ENCODE data around the gene FBXO41.

The FBXO41 gene

DNA sequence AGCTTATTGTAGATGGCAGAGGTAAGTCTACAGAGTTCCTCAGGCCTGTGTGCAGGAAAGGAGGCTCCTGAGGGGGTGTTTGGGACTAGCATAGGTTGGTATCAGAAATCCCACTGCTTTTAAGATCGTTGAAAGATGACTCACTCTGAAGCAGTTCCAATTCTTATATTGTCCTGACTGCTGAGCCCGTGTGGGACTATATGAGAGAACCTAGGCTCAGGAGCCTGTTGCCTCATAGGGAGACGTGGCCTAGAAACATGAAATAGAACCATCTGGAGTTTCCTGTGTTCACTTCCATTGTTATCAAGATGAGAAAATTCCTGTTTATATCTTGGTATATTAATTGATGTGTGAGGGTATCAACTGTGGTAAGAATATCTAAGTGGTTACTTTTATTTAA lies 44.5 kb downstream of the FBXO41 start:
- DNase-seq, result no peak

DNA sequence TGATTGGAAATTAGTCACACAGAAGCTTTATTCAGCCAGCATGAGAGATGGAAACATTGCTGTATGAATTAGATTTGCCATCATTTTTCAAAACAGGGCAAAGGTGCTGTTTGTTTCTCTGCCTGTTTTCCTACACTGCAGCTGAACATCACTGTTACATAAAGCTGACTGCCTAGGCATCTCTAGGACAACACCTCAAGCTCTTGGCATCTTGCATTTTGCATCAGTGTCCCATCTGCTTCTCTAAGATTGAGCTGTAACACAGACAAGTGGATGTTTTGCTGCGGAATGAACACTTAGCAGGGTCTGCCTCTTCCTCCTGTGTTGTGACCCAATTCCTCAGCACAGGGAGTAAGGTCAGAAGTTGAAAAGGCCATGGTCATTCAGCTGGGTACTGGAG lies 45.3 kb downstream of the FBXO41 start:
- DNase-seq, result no peak

DNA sequence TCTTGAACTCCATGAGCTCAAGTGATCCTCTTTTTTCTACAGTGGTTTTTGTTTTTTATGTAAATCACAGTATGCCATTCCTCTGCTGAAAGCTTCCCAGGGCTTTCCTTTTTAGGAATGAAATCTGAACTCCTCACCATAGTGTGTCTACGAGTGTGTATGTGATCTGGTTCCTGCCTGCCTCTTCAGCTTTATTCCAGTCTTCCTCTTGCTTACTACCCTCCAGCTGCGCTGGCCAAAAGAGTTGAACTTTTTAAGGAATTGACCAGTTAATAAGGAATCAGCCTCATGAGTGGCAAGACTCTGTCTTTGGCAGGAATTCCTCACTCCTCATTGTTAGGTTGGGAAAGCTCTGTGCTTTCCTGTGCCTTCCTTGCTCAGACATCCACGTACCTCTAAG lies 46.1 kb downstream of the FBXO41 start:
- DNase-seq, result no peak

DNA sequence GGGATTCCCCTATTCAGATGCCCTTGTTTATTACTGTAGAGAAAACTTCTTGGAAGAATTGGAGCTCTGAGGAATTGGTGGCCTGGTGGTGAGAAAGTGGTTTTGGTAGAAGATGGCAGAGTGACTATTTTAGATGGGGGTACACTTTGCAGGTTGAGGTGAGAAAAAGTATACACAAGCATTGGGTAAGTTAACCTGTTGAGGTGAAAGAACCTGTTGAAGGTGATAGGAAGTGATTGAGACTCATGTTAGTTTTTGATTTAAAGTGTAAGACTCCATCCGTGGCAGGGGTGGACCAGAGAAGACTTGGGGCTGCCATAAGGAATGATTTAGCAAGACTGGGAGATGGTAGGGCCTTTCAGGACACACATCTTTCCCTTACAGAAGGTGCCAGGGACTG lies 47.1 kb downstream of the FBXO41 start:
- DNase-seq, result no peak

DNA sequence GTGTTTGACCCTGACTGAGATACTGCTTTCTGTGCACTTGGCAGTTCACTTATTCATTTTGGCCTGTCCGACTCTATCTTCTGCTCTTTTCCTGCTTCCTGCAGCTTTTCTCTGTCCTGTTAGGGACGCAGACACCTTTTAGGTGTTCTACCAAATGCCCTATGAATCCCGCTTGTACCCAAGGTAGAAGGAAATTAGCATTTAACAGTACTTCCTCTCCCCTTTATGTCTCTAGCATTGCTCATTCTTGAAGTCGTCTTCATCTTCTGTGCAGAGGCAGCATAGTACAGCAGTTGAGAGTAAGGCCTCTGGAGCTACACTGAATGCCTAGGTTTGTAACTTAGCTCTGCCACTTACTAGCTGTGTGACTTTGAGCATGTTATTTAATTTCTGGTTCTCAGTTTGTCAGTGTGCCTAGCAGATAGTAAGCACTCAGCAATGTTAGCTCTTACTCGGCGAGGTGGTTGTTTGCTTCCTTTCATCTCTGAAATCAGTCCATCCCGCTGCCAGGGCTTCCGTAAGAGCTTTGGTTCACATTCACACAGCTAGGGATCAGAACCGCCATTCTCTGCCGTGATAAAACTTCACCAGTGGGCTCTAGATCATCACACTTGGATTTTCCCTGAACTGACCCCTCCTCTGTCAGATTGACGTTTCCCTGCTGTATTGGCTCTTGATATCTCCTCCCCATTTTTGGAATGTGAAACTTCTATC lies 48.8 kb downstream of the FBXO41 start:
- DNase-seq, result peak in 1 of 5 experiments; percentile 46

DNA sequence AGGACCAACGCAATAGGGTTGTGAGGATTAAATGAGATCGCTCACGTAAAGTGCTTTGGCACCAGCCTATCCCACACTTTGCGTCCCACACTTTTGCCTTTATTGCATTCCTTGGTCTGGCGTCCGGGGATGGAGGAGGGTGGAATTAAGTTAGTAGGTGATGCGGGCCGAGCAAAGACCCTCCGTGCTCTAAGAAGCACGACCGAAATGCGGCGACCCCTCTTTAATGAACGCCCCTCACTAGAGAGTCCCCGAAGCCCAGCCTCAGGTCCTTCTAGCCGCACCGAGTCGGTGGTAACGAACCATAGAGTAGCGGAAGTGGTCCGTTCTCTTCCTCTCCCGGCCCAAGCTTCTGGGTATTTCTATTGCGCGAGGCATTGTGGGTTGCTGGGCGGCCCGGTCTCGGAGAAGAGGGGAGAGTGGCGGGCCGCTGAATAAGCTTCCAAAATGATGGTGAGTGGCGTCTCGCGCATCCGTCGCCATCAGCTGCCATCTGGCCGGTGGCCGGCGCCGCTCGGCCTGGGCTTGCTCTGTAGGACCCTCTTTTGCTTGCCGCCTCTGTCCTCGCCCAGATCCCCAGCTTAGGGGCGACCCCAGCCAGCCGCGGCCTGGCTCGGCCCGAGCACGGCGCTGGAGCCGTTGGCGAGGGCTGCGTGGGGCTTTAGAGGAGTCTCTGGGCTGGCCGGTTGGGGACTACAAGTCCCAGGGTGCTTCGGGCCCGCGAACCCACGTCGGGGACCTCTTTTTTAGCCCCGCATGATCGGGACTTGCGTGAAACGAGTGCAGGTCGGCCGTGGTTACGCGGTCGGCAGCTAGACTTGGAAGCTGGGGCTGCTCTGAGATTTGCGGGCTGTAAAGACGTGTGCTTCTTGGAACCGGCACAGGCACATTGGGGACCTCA lies 50.1 kb downstream of the FBXO41 start, which contains the start of gene CCT7:
CCT7 (plus strand) TSS at position 377 of the 901 bp plus-strand sequence; CDS start at position 448, 71 bp downstream.
- DNase-seq, result peak; percentile 67 to 94 (median 79)

DNA sequence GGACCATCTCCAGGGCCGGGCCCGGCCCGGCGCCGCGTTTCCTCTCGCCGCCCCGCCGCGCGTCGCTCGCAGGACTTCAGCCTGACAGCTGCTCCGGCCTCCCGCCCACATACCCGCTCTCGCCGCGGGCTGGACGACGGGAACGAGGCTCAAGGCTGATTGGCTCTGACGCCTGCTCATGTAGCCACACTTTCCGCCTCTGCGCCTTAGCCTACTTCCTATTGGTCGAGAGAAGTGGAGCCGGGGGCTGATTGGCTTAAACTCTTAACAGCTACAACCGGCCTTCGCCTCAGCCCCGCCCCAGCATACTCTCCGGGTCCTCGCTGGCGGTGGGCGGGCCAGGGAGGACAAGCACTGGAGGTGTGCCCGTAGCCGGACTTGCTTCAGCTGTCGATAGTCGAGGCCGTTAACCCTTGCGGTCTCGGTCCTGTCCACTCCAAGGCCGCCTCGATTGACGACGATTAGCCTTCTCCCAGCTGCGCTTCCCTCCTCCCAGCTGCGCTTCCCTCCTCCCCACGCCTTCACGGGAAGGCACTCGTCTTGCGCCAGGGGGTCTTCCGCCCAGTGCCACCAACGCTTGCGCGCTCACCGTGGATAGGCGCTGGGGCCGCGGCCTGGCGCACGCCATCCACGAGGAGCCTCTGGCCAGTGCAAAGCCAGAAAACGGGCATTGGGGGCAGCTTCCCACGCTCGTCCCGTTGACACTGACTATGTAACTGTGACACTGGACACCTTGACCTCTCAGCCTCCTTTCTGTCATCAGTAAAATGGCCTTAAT lies 50.9 kb downstream of the FBXO41 start, which contains the start of gene PRADC1:
PRADC1 (minus strand) TSS at position 86 of the 778 bp plus-strand sequence; CDS start at position 7, 79 bp downstream.
- DNase-seq, result peak; percentile 85 to 98 (median 92)

DNA sequence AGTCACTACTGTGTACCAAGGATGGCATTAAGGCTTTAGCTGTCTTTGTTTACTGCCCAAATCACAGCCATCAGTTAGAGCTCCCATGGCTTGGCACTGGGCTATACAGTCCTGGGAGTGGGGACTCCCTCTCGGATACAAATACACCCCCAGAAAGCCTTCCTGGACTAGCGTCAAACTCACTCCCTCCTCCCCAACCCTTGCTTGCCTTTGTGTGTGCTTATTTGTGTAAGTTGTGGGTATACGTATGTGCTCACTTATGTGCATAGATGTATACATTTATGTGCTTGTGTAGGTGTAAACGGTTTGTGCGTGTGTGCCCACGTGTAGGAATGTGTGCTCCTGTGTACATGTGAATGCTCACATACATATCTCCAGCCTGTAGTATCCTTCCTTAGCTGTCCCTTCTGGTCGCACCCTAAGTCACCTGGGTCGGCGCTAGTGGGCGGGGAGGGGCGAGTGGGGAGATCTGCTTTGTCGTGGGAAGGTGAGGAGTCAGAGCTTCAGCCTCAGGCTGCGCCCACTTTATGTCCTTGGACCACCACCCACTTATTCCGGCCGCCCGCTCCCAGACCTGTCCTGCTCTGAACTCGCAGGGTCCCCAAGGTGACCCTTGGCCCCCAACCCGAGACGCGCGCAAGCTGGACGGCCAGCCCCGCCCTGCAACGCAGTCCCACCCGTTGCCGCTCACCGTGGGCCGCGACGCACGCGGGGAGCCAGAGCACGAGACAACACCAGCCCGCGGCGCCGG lies 51.7 kb downstream of the FBXO41 start:
- peak in 2 of 5 experiments; percentile 14 to 52 for DNase-seq

DNA sequence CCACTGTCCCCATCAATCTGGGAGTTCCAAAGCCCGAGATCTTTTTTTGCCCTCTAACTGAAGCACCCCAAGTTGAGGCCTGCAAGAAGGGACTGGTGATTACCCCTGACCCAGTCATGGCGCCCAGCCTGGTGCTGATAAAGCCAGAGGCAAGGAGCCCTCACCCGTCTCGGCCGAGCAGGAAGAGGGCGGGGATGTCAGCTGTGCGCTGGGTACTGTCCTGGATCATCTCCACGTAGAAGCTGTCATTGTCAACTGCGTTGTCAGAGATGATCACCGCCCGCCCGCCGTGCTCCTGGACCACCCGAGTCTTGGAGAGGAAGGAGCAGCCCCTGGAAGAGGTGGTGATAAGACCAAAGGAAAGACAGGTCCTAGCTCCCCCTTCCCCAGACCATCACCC lies 55.6 kb downstream of the FBXO41 start:
- no peak for DNase-seq

DNA sequence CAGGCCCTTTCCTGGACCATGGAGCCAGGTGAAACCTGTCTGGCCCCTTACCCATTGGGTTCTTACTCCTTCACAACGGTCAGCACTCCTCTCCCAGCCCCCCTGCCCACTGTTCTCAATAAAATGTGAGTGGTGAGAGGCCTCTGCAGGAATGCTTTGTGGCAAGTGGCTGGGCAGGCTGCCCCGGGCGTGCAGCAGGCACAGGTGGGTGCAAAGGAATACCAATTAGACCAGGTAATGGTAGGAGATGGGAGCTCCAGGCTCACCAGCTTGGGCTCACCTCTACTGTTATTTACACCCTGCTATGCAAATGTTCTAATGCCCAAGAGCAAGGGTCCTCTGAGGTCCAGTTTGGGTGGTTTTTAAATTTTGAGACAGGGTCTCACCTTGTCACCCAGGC lies 57.2 kb downstream of the FBXO41 start:
- no peak for DNase-seq

DNA sequence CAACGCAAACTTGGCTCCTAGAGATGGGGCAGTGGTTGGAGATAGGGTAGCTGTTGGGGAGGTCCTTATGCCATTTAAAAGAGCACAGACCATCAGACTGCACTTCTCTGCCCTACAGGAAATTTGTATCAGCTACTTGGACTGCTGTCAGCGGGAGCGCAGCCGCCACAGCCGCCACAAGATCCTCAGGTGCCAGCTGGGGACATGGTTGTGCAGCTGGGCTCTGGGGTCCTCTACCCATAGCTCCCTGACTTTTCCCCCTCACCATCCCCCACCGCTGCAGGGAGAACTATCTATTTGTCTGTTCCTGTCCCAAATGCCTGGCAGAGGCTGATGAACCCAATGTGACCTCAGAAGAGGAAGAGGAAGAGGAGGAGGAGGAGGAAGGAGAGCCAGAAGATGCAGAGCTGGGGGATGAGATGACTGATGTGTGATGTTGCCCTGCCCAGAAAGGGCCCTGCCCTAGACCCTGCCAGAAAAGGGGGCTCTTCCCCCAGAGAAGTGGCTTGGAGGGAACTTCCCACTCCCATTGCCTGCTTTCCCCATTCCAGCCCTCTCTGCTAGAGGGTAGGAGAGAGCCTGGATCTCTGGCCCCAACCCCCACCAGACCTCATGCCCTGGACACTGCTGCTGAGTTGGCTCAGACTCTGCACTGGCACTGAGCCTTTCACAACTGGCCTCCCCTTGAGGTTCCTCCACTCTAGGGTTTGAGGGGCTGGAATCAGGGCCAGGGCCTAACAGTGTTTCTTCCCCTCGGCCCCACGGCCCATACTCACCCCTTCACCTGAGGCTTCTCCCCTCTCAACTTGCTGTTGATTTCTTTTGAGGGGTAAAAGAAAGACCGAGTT lies 58.5 kb downstream of the FBXO41 start:
- no peak for DNase-seq

DNA sequence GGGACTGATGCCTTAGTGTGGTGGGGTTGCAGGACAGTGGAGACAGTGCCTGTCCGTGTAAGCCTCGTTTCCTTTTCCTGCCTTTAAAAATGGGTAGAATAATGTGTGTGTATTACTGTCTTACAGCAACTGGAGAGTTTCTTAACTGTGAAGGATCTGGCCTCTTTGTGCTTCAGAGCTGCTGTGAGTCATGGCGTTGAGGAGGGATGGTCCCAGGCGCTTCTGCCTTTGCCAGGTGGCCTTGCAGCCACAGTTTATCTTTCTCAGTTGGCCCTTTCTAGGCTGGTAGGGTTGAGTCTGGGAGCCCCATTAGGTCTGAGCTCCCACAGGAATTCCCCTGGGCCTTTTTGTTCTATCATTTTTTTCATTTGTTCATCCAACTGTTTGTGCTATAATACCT lies 60.5 kb downstream of the FBXO41 start:
- no peak for DNase-seq

DNA sequence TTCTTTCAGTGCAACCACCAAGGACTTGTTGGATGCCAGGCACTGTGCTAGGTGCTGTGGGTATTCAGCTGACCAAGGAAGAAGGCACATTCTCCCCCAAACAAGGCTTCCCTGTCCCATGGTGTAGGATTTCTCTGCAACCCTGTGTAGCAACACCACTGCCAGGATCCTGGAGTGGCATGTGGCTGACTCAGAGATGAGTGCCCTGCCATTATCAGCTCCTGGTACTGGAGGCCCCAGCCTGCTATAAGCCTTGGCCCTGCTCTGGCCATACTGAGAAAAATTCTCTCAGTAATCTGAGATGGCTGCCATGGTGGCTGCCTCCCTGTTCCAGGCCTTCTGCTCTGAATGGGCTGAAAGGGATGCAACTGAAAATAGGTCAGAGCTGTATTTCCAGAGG lies 66.0 kb downstream of the FBXO41 start:
- DNase-seq, result no peak

DNA sequence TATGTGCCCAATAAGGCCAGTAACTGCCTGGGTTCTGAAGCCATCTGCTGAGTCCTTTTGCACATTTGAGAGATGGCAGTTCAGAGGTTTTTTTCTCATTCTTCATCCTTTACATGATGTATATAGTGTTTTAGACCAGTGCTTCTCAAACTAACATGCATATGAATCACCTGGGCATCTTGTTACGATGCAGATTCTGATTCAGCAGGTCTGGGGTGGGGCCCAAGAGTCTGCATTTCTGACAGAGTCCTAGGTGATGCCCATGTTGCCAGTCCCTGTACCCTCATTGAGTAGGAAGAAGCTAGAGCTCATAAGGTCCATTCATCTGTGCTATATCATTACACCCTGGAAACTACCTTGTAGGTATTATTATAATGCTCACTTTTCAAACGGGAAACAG lies 66.5 kb downstream of the FBXO41 start:
- DNase-seq, result no peak

DNA sequence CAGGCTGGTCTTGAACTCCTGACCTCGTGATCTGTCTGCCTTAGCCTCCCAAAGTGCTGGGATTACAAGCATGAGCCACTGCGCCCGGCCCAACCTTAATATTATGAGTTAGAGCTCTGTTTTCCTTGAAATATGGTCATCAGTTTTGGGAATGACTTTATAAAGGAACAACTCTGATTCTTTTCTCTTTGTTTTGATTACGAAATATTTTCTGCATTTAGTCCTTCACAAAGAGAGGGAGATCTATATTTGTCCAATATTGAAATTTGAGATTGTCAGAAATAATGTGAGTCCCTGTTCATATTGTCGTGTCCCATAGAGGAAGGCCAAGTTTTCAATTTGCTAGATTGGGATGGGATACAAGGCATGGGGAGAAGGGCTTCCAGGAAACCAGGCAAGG lies 67.1 kb downstream of the FBXO41 start:
- no peak for DNase-seq

DNA sequence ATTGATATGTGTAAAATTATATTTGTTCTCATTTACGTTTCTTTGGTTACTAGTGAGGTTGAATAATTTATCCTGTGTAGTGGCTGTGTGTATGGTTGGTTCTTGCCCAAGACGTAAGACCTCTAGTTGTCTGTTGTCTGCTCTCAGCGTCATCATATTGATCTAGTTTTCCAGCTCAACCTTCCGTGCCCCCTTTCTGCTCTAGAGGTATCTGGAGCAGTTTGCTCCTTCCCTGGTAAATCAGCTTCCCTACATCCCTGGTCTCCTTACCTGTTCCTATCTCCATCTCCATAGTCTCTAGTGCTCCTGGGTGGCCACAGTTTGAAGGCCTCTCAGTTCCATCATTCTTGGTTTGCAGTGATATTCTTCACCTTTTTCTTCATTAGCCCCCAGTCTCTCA lies 69.0 kb downstream of the FBXO41 start:
- DNase-seq, result no peak

DNA sequence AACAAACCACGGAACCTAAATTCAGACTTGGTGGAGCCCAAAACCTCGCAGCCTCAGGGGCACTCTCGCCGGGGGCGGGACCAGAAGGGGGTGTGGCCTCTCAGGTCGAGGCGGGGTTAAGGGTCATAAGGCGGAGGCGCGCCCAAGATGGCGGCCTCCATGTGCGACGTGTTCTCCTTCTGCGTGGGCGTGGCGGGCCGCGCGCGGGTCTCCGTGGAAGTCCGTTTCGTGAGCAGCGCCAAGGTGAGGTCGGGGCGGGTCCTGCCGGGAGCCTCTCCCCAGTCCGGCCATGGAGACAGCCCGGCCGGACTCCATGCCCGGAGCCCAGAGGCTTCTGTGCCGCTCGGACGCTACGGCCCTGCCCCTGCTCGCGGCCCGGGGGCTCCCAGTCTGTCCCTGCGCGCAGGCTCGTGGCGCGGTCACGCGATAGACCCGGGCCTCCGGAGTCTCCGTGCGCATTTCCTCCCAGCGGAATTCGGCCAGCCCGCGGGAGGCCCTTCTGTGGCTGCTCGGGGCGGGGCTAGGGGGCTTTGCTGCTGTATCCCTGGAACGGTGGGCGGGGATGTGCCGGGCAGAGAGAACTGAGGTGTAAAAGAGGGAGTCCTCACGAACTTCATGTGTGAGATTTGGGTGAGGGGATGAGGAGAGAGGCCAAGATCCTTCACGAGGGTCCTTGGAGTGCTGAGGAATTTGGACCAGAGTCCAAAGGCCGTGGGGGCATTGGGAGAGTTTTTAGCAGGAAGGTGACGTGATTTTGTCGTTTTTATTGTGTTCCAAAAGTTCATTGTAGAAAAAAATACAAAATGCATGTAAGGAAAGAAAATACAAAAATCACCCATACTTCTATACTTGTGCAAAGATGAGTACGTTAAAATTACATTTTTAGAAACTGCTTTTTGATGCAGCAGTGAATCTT lies 69.9 kb downstream of the FBXO41 start, which contains the start of gene SMYD5:
SMYD5 (plus strand) TSS at position 126 of the 916 bp plus-strand sequence; CDS start at position 148, 22 bp downstream.
- peak; percentile 82 to 90 (median 86) for DNase-seq

DNA sequence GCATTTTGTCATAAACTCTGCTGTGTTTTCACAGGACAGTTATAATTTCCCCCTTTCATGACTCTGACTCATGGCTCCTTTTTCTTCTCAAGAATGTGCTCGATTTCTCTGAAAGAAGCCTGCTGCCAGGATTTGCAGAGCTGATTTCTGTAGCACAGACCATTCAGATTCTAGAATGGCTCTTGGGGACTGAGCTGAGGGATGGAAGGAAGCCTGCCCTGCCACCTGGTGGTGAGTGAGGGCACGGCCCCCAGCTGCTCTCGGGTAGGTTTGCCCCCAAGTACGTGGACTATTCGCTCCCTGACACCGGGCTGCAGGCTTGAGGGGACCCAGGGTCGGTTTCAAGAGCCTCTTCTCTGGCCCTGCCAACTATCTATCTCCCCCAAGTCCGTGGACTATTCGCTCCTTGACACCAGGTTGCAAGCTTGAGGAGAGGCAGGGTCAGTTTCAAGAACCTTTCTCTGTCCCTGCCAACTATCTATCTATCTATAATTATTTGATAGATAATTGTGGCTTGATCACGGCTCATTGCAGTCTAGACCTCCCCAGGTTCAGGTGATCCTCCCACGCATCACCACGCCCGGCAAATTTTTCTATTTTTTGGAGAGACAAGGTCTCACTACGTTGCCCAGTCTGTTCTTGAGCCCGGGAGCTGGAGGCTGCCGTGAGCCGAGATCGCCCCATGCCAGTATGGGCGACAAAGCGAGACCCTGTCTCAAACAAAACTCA lies 71.7 kb downstream of the FBXO41 start:
- peak; percentile 37 to 81 (median 58) for DNase-seq

DNA sequence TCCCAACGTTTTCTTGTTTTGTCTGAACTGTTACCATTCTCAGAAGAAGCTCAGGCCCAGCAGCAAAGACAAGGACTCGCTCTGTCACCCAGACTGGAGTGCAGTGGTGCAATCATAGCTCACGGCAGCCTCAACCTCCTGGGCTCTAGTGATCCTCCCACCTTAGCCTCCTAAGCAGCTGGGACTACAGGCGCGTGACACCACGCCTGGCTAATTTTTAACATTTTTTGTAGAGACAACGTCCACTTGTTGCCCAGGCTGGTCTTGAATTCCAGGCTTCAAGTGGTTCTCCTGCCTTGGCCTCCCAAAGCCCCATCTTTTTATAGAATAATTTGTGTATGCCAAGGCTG lies 72.2 kb downstream of the FBXO41 start:
- DNase-seq, result no peak

Measured in T-helper 2 cell (primary cell).